Measurements from ENCODE around the gene CDH18. TPM values are rescaled to one million over a fixed set of nuclear protein-coding genes. Genes with fewer than 3 reads are reported as not detected.

The CDH18 gene
- total RNA-seq, 1 experiment from 2014 or later: 7.0 TPM

- Histone ChIP-seq H3K36me3 (ENCODE audit: control insufficient read depth, insufficient read depth, low read length) (no peaks in the 10 kb centered on the region), H3K9me3 (ENCODE audit: control insufficient read depth, insufficient read depth, low read depth, low read length) (no peaks in the 10 kb centered on the region), H3K27ac (ENCODE audit: low read length) (no peak overlapping the region), H3K4me1 (ENCODE audit: control insufficient read depth, insufficient read depth, low read length) (no peaks in the 10 kb centered on the region), H3K27me3 (ENCODE audit: control insufficient read depth, insufficient read depth, low read length) (no peaks in the 10 kb centered on the region), H3K4me3 (ENCODE audit: low read depth in 2 of 2, low read length in 2 of 2) (no peak overlapping the region)
- POLR2A ChIA-PET: no interaction called here
- no TSS peak for BruUV-seq (replicated peaks)
- intact Hi-C loops (cut with micrococcal nuclease; ENCODE audit: unreplicated experiment) (no loop called here), in situ Hi-C loops (cut with HindIII; ENCODE audit: low pct_unique_long_range_greater_than_20kb, low sequenced_read_pairs) (no loop called here)
- DNase-seq (ENCODE audit: low read depth, low spot score) (no peak), ATAC-seq (no peak)
- TF ChIP-seq TCF7L2 (IDR thresholded peaks at IDR 0.05; ENCODE audit: low read depth, low read length) (no peak), SIN3A (IDR thresholded peaks at IDR 0.05; ENCODE audit: borderline replicate concordance, insufficient read depth, low read depth, low read length) (no peak), POLR2AphosphoS5 (IDR thresholded peaks at IDR 0.05; ENCODE audit: low read depth, low read length) (no peak)
- TF ChIP-seq, protein P1, sequence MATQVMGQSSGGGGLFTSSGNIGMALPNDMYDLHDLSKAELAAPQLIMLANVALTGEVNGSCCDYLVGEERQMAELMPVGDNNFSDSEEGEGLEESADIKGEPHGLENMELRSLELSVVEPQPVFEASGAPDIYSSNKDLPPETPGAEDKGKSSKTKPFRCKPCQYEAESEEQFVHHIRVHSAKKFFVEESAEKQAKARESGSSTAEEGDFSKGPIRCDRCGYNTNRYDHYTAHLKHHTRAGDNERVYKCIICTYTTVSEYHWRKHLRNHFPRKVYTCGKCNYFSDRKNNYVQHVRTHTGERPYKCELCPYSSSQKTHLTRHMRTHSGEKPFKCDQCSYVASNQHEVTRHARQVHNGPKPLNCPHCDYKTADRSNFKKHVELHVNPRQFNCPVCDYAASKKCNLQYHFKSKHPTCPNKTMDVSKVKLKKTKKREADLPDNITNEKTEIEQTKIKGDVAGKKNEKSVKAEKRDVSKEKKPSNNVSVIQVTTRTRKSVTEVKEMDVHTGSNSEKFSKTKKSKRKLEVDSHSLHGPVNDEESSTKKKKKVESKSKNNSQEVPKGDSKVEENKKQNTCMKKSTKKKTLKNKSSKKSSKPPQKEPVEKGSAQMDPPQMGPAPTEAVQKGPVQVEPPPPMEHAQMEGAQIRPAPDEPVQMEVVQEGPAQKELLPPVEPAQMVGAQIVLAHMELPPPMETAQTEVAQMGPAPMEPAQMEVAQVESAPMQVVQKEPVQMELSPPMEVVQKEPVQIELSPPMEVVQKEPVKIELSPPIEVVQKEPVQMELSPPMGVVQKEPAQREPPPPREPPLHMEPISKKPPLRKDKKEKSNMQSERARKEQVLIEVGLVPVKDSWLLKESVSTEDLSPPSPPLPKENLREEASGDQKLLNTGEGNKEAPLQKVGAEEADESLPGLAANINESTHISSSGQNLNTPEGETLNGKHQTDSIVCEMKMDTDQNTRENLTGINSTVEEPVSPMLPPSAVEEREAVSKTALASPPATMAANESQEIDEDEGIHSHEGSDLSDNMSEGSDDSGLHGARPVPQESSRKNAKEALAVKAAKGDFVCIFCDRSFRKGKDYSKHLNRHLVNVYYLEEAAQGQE (IDR thresholded peaks at IDR 0.05; ENCODE audit: insufficient read depth in 1 of 2, low read depth in 2 of 2, low read length in 1 of 2): no peak
- TF ChIP-seq, protein P2, sequence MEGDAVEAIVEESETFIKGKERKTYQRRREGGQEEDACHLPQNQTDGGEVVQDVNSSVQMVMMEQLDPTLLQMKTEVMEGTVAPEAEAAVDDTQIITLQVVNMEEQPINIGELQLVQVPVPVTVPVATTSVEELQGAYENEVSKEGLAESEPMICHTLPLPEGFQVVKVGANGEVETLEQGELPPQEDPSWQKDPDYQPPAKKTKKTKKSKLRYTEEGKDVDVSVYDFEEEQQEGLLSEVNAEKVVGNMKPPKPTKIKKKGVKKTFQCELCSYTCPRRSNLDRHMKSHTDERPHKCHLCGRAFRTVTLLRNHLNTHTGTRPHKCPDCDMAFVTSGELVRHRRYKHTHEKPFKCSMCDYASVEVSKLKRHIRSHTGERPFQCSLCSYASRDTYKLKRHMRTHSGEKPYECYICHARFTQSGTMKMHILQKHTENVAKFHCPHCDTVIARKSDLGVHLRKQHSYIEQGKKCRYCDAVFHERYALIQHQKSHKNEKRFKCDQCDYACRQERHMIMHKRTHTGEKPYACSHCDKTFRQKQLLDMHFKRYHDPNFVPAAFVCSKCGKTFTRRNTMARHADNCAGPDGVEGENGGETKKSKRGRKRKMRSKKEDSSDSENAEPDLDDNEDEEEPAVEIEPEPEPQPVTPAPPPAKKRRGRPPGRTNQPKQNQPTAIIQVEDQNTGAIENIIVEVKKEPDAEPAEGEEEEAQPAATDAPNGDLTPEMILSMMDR (IDR thresholded peaks at IDR 0.05): no peak
- CTCF ChIA-PET: no interaction called here
Observed at GRCh38 chr5:19920761-19921160, 67.2 kb downstream of the CDH18 start.

DNA sequence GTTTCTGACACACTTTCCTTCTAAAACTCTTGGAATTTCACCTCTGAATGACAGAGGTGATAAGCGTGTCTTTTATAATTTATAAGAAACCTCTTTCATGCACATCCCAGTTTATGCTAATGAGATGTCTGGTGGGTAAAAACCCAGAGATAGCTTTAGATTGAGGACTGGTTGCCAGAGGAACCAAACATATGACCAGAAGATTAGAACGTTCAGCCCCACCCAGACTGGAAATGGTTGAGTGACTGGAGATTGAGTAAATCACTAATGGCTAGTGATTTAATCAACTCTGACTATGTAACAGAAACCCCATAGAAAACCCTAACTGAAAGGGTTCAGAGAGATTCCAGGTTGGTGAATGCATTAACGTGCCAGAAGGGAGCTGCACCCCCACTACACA, 69.2 kb downstream of the CDH18 start:
- in situ Hi-C loops (cut with HindIII; ENCODE audit: low pct_unique_long_range_greater_than_20kb, low sequenced_read_pairs): no loop called here

GRCh38 chr5:19917588-19918122, 70.3 kb downstream of the CDH18 start:
- no peak for DNase-seq (ENCODE audit: low read depth, low spot score)
- no peak for ATAC-seq
- no peaks in the 10 kb centered on the region for H3K4me1 ChIP-seq (ENCODE audit: control insufficient read depth, insufficient read depth, low read length)
- ChIA-PET POLR2A (no interaction called here), CTCF (no interaction called here)
- H3K36me3 ChIP-seq (ENCODE audit: control insufficient read depth, insufficient read depth, low read length): no peaks in the 10 kb centered on the region
- H3K9me3 ChIP-seq (ENCODE audit: control insufficient read depth, insufficient read depth, low read depth, low read length): no peaks in the 10 kb centered on the region
- in situ Hi-C loops (cut with HindIII; ENCODE audit: low pct_unique_long_range_greater_than_20kb, low sequenced_read_pairs) (no loop called here), intact Hi-C loops (cut with micrococcal nuclease; ENCODE audit: unreplicated experiment) (no loop called here)
- no TSS peak for BruUV-seq (replicated peaks)
- no peaks in the 10 kb centered on the region for H3K27me3 ChIP-seq (ENCODE audit: control insufficient read depth, insufficient read depth, low read length)
- TF ChIP-seq, protein P2 (IDR thresholded peaks at IDR 0.05): no peak
- TF ChIP-seq, protein P1 (IDR thresholded peaks at IDR 0.05; ENCODE audit: insufficient read depth in 1 of 2, low read depth in 2 of 2, low read length in 1 of 2): no peak
- TF ChIP-seq SIN3A (IDR thresholded peaks at IDR 0.05; ENCODE audit: borderline replicate concordance, insufficient read depth, low read depth, low read length) (no peak), TCF7L2 (IDR thresholded peaks at IDR 0.05; ENCODE audit: low read depth, low read length) (no peak), POLR2AphosphoS5 (IDR thresholded peaks at IDR 0.05; ENCODE audit: low read depth, low read length) (no peak)
- H3K4me3 ChIP-seq (ENCODE audit: low read depth in 2 of 2, low read length in 2 of 2): no peak overlapping the region
- no peak overlapping the region for H3K27ac ChIP-seq (ENCODE audit: low read length)

More for the DNA sequence above, 69.2 kb downstream of the CDH18 start:
- no peak overlapping the region for H3K4me3 ChIP-seq (ENCODE audit: low read depth in 2 of 2, low read length in 2 of 2)
- ATAC-seq (no peak), DNase-seq (ENCODE audit: low read depth, low spot score) (no peak)
- no peaks in the 10 kb centered on the region for H3K36me3 ChIP-seq (ENCODE audit: control insufficient read depth, insufficient read depth, low read length)
- BruUV-seq (replicated peaks): no TSS peak
- TF ChIP-seq SIN3A (IDR thresholded peaks at IDR 0.05; ENCODE audit: borderline replicate concordance, insufficient read depth, low read depth, low read length): no peak
- H3K4me1 ChIP-seq (ENCODE audit: control insufficient read depth, insufficient read depth, low read length): no peaks in the 10 kb centered on the region
- ChIA-PET POLR2A (no interaction called here), CTCF (no interaction called here)
- intact Hi-C loops (cut with micrococcal nuclease; ENCODE audit: unreplicated experiment): no loop called here
- H3K27ac ChIP-seq (ENCODE audit: low read length): no peak overlapping the region
- H3K9me3 ChIP-seq (ENCODE audit: control insufficient read depth, insufficient read depth, low read depth, low read length): no peaks in the 10 kb centered on the region
- no peaks in the 10 kb centered on the region for H3K27me3 ChIP-seq (ENCODE audit: control insufficient read depth, insufficient read depth, low read length)

Measured in Panc1 (cell line).